ENCODE results near the gene RHOB. TPM values are rescaled to one million over a fixed set of nuclear protein-coding genes. Genes with fewer than 3 reads are reported as not detected.

Gene RHOB
- total and polyA plus RNA-seq, 2 of the 13 experiments (the other 11 are each of a cell fraction or from before 2014, with no cell fraction given): 192 to 268 TPM

- TF ChIP-seq GATA4 (IDR thresholded peaks at IDR 0.05; ENCODE audit: borderline replicate concordance, low read depth) (peak; percentile 95), ZNF225 (CRISPR knock-in tag; IDR thresholded peaks at IDR 0.05) (peak; percentile 69), NR2F1 (CRISPR knock-in tag; IDR thresholded peaks at IDR 0.05) (peak in 1 of 2 experiments; percentile 14; a peak in 1 of 4 replicates), IRF9 (CRISPR knock-in tag; IDR thresholded peaks at IDR 0.05; ENCODE audit: borderline replicate concordance) (peak; percentile 40; the same call in 1 of the 2 replicates), ZNF343 (CRISPR knock-in tag; IDR thresholded peaks at IDR 0.05) (peak; percentile 47; the same call in 1 of the 2 replicates), ZNF235 (CRISPR knock-in tag; IDR thresholded peaks at IDR 0.05; ENCODE audit: borderline replicate concordance) (peak; percentile 93), E2F5 (CRISPR knock-in tag; conservative IDR thresholded peaks at IDR 0.05) (peak; percentile 68; the same call in 1 of the 2 replicates), DDIT3 (CRISPR knock-in tag; IDR thresholded peaks at IDR 0.05) (peak; percentile 68; the same call in 1 of the 2 replicates), ZNF781 (CRISPR knock-in tag; IDR thresholded peaks at IDR 0.05; ENCODE audit: borderline replicate concordance, not compliant biosample characterization) (peak; percentile 92), TEF (CRISPR knock-in tag; IDR thresholded peaks at IDR 0.05) (peak; percentile 89; the same call in 1 of the 2 replicates), MAFK (conservative IDR thresholded peaks at IDR 0.05 in 1 of 2, IDR thresholded peaks at IDR 0.05 in 1 of 2; ENCODE audit: low read length in 2 of 2) (0 out of 4 replicates have a peak, but pooled peaks of 1 of the 2 experiments have one; percentile 7), HOXA7 (CRISPR knock-in tag; IDR thresholded peaks at IDR 0.05) (no peak), STAT6 (CRISPR knock-in tag; IDR thresholded peaks at IDR 0.05; ENCODE audit: borderline replicate concordance) (0 out of 2 replicates have a peak, but pooled peaks have one; percentile 14), ZNF597 (CRISPR knock-in tag; IDR thresholded peaks at IDR 0.05) (no peak; the same call in 1 of the 2 replicates), TOPORS (CRISPR knock-in tag; IDR thresholded peaks at IDR 0.05) (no peak), PREB (CRISPR knock-in tag; IDR thresholded peaks at IDR 0.05) (no peak), ZKSCAN1 (IDR thresholded peaks at IDR 0.05; ENCODE audit: low read length) (peak; percentile 93)
These were observed at the start of gene RHOB (continued) for GRCh38 chr2:20446917-20447436.
